PC-3 (cell line): Measurements from ENCODE around the gene PKP1. TPM values are rescaled to one million over a fixed set of nuclear protein-coding genes. Genes with fewer than 3 reads are reported as not detected.

Source experiments
- ATAC-seq: fragments of 200-7000 bp; cut with Tn5 transposase; 2 replicates; pipeline ENCODE4 v1.9.1; 2020; ENCODE audit warnings: mild to moderate bottlenecking, moderate library complexity
- BruUV-seq: library from RNA; stranded (reverse); fragments of 400-500 nt; replicated peaks from 2 replicates; lab custom pipeline; 2021; lab: Mats Ljungman, UMichigan
- CTCF ChIA-PET: fragments of 300-600 bp; sonication (Branson Sonifier 250); formaldehyde crosslinking; loops from one replicate; lab custom pipeline; 2022; ENCODE audit warnings: antibody characterized with exemption; lab: Charles Lee
- POLR2A ChIA-PET: fragments of 300-600 bp; sonication (Branson Sonifier 250); formaldehyde crosslinking; loops from one replicate; lab custom pipeline; 2022; ENCODE audit warnings: antibody characterized with exemption; ENCODE audit not compliant: unreplicated experiment; lab: Charles Lee
- DNase-seq: peaks from one replicate; pipeline ENCODE4 v3.0.0-alpha.2; 2015
- H2AFZ ChIP-seq: fragments of 300-600 bp; sonication (generic); 2 replicates; pipeline ENCODE4 v1.6.0; 2016; ENCODE audit warnings: antibody characterized with exemption, low read length
- H3F3A ChIP-seq: fragments of 300-600 bp; sonication (generic); one replicate; pipeline ENCODE4 v1.6.0; 2017; ENCODE audit warnings: antibody characterized with exemption, low read length, control low read depth, mild to moderate bottlenecking; ENCODE audit not compliant: unreplicated experiment
- H3K27ac ChIP-seq: fragments of 300-600 bp; sonication (generic); 2 replicates; pipeline ENCODE4 v1.5.1; 2016; ENCODE audit warnings: mild to moderate bottlenecking, low read length
- H3K27me3 ChIP-seq: fragments of 300-600 bp; sonication (generic); 2 replicates; pipeline ENCODE4 v1.6.1; 2016; ENCODE audit warnings: low read length, mixed read lengths
- H3K36me3 ChIP-seq: fragments of 300-600 bp; sonication (generic); 2 replicates; pipeline ENCODE4 v1.6.1; 2016; ENCODE audit warnings: low read depth, mixed run types, low read length, mixed read lengths
- H3K4me1 ChIP-seq: fragments of 300-600 bp; sonication (generic); 2 replicates; pipeline ENCODE4 v1.5.1; 2016; ENCODE audit warnings: low read length; ENCODE audit not compliant: insufficient read depth
- H3K4me2 ChIP-seq: fragments of 300-600 bp; sonication (generic); 2 replicates; pipeline ENCODE4 v1.6.0; 2016; ENCODE audit warnings: low read length
- H3K4me3 ChIP-seq: fragments of 300-600 bp; sonication (generic); 2 replicates; pipeline ENCODE4 v1.5.1; 2016; ENCODE audit warnings: mild to moderate bottlenecking, low read length, mixed read lengths
- H3K79me2 ChIP-seq: fragments of 300-600 bp; sonication (generic); 2 replicates; pipeline ENCODE4 v1.6.1; 2017; ENCODE audit warnings: low read length, mixed read lengths
- H3K9ac ChIP-seq: fragments of 300-600 bp; sonication (generic); 2 replicates; pipeline ENCODE4 v1.6.0; 2016; ENCODE audit warnings: mild to moderate bottlenecking, low read length
- H3K9me2 ChIP-seq: fragments of 300-600 bp; sonication (generic); replicated peaks from 2 replicates; pipeline ENCODE4 v1.6.1; 2016; ENCODE audit warnings: mixed run types, low read length, mixed read lengths
- H3K9me3 ChIP-seq: fragments of 300-600 bp; sonication (generic); 2 replicates; pipeline ENCODE4 v1.6.1; 2016; ENCODE audit warnings: low read length, mixed read lengths
- H4K20me1 ChIP-seq: fragments of 300-600 bp; sonication (generic); 2 replicates; pipeline ENCODE4 v1.6.1; 2016; ENCODE audit warnings: low read length, mixed read lengths
- EZH2 ChIP-seq: fragments of 300-600 bp; sonication (generic); IDR thresholded peaks from one replicate; pipeline ENCODE4 v1.6.1; 2017; ENCODE audit warnings: antibody characterized with exemption, mild to moderate bottlenecking, low read length; ENCODE audit not compliant: unreplicated experiment
- EZH2phosphoT487 ChIP-seq: fragments of 300-600 bp; sonication (generic); IDR thresholded peaks from 2 replicates; pipeline ENCODE4 v1.6.1; 2018; ENCODE audit warnings: mild to moderate bottlenecking, antibody characterized with exemption, low read length, borderline replicate concordance
- intact Hi-C: fragments of 100-400 bp; cut with micrococcal nuclease; formaldehyde crosslinking; loops from 2 replicates; pipeline ENCODE4 v1.9.0; 2023
- total RNA-seq: library from RNA; depleted of rRNA; stranded (reverse); fragments of >200 nt; gene quantifications from 2 replicates; pipeline ENCODE4 v1.2.3, GENCODE V29; 2014
- TF ChIP-seq, protein P1 (sequence below): fragments of 300-600 bp; sonication (generic); conservative IDR thresholded peaks from 2 replicates; pipeline ENCODE4 v1.5.1; 2017; ENCODE audit warnings: antibody characterized with exemption, low read depth, mild to moderate bottlenecking, low read length

PKP1 gene
- total RNA-seq, 1 experiment from 2014 or later = 211 TPM

DNA sequence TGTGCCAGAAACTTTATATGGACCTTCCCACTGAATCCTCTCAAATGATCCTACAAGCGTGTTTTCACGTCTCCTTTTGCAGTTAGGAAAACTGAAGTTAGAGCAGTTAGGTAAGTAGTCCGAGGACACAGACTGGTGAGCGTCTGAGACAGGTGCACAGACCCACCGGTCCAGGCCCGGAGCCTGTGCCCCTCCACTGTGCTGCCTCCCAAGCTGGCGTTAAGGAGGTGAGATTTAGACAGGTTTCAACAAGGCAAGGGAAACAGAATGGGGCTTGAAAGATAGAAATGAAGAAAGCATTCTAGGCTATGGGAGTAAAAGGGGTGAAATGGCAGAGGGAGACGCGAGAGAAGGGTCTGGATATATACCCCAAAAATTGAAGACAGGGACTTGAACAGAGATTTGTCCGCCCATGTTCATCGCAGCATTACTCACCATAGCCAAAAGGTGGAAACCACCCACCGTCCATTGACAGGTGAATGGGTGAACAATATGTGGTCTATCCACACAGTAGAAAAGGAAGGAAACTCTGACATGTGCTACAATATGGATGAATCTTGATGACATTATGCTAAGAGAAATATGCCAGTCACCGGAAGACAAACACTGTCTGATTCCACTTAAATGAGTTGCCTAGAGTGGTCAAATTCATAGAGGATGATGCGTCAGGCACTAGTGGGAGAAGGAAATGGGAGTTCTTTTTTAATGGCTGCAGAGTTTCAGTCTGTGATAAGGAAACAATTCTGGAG, 15.7 kb upstream of the PKP1 start:
- Histone ChIP-seq H3K4me3 (peak overlapping the region; percentile 11; the same call in 1 of the 2 replicates), H3K9me3 (no peaks in the 10 kb centered on the region), H3K9me2 (no peaks in the 10 kb centered on the region), H3K36me3 (no peaks in the 10 kb centered on the region), H3K79me2 (no peaks in the 10 kb centered on the region), H2AFZ (peak overlapping the region; percentile 1; the same call in 1 of the 2 replicates), H4K20me1 (no peaks in the 10 kb centered on the region), H3K4me2 (peak overlapping the region; percentile 71), H3K27me3 (no peaks in the 10 kb centered on the region), H3K4me1 (peaks cover 44% of the 10 kb centered on the region), H3K27ac (peak overlapping the region; percentile 83), H3F3A (peaks cover 11% of the 10 kb centered on the region), H3K9ac (peak overlapping the region; percentile 76)
- ChIA-PET POLR2A (interaction anchor here (0.5 to 2.6 kb wide), 2 partner anchors 16 to 75 kb away, joined by 4 to 19 read pairs; partner anchors contain the start of gene PKP1), CTCF (interaction anchor here (0.7 to 1.7 kb wide), 4 partner anchors 15 to 79 kb away, joined by 3 to 14 read pairs (median 3); no protein-coding TSS in a partner anchor)
- ATAC-seq = peak; percentile 73
- peak; percentile 100 for DNase-seq
- intact Hi-C loops = loop anchor here (1.0 kb wide), 4 partner anchors 8 to 79 kb away; partner anchors contain the start of gene PKP1
- TF ChIP-seq EZH2 (no peak), EZH2phosphoT487 (no peak)
- TF ChIP-seq, protein P1, sequence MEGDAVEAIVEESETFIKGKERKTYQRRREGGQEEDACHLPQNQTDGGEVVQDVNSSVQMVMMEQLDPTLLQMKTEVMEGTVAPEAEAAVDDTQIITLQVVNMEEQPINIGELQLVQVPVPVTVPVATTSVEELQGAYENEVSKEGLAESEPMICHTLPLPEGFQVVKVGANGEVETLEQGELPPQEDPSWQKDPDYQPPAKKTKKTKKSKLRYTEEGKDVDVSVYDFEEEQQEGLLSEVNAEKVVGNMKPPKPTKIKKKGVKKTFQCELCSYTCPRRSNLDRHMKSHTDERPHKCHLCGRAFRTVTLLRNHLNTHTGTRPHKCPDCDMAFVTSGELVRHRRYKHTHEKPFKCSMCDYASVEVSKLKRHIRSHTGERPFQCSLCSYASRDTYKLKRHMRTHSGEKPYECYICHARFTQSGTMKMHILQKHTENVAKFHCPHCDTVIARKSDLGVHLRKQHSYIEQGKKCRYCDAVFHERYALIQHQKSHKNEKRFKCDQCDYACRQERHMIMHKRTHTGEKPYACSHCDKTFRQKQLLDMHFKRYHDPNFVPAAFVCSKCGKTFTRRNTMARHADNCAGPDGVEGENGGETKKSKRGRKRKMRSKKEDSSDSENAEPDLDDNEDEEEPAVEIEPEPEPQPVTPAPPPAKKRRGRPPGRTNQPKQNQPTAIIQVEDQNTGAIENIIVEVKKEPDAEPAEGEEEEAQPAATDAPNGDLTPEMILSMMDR = peak; percentile 94
- TSS peak; percentile 82 for BruUV-seq

- ChIA-PET POLR2A (interaction anchor here (1.0 to 1.2 kb wide), 2 partner anchors 14 to 16 kb away, joined by 3 read pairs; no protein-coding TSS in a partner anchor), CTCF (no interaction called here)
- no peaks in the 10 kb centered on the region for H3K27me3 ChIP-seq
- peak; percentile 34 for ATAC-seq
- peaks cover 11% of the 10 kb centered on the region for H3F3A ChIP-seq
- BruUV-seq = no TSS peak
- no peaks in the 10 kb centered on the region for H4K20me1 ChIP-seq
- TF ChIP-seq EZH2 (no peak), EZH2phosphoT487 (no peak)
- TF ChIP-seq, protein P1 = no peak
- H3K4me2 ChIP-seq = peak overlapping the region; percentile 71
- H3K36me3 ChIP-seq = no peaks in the 10 kb centered on the region
- no peaks in the 10 kb centered on the region for H3K9me2 ChIP-seq
- peaks cover 44% of the 10 kb centered on the region for H3K4me1 ChIP-seq
- peak; percentile 89 for DNase-seq
- intact Hi-C loops = loop anchor here (1.0 kb wide), 1 partner anchor 15 kb away; the partner anchor contains the start of gene PKP1
- peak overlapping the region; percentile 1; the same call in 1 of the 2 replicates for H2AFZ ChIP-seq
- no peaks in the 10 kb centered on the region for H3K9me3 ChIP-seq
- no peak overlapping the region for H3K4me3 ChIP-seq
- no peaks in the 10 kb centered on the region for H3K79me2 ChIP-seq
- peak overlapping the region; percentile 76 for H3K9ac ChIP-seq
- peak overlapping the region; percentile 83 for H3K27ac ChIP-seq
These were observed 14.6 kb upstream of the PKP1 start for GRCh38 chr1:201268604-201269151.
